Activated naive CD8-positive, alpha-beta T cell treated with anti-CD3 and anti-CD28 coated beads, Interleukin-2, amount 50 U/mL, for 24 hours (primary cell): Measurements from ENCODE around the gene TNFRSF21.

Source experiments
- ATAC-seq: fragments of 150-1000 bp; cut with Tn5 transposase; one replicate; pipeline ENCODE4 v1.10.0; 2021
- DNase-seq: peaks from one replicate; pipeline ENCODE4 v3.0.0; 2021
- H3K27ac Mint-ChIP-seq: one replicate; pipeline ENCODE4 v1.8.0; 2021; ENCODE audit warnings: mild to moderate bottlenecking, mixed read lengths
- H3K27me3 Mint-ChIP-seq: one replicate; pipeline ENCODE4 v1.8.0; 2021; ENCODE audit warnings: mixed read lengths
- H3K36me3 Mint-ChIP-seq: one replicate; pipeline ENCODE4 v1.8.0; 2021; ENCODE audit warnings: low read depth, mixed read lengths
- H3K4me1 Mint-ChIP-seq: one replicate; pipeline ENCODE4 v1.8.0; 2021; ENCODE audit warnings: mixed read lengths
- H3K4me3 Mint-ChIP-seq: one replicate; pipeline ENCODE4 v1.8.0; 2021; ENCODE audit warnings: mild to moderate bottlenecking, moderate library complexity, mixed read lengths
- H3K9me3 Mint-ChIP-seq: one replicate; pipeline ENCODE4 v1.8.0; 2021; ENCODE audit warnings: mixed read lengths

TNFRSF21 gene

DNA sequence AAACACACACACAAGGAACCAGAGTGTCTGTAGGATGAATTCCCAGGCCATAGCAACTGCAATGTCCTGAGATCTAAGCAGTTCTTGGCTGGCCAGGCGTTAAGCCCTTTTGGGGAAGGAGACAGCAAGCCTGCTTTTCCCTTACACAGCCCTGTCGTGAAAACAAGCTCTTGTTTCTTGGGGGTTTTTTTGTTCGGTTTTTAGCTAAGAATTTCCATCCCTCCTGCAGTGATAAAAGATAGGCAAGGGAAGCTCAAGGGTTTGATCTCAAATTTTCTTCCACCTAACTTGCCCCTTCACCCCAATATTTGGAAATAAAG is 1.5 kb downstream of the TNFRSF21 start:
- DNase-seq (no peak), ATAC-seq (no peak)
- Mint-ChIP-seq H3K4me3 (peak overlapping the region; percentile 72), H3K9me3 (no peaks in the 10 kb centered on the region), H3K4me1 (peaks cover 13% of the 10 kb centered on the region), H3K27ac (no peak overlapping the region), H3K36me3 (no peaks in the 10 kb centered on the region), H3K27me3 (peaks cover 50% of the 10 kb centered on the region)

DNA sequence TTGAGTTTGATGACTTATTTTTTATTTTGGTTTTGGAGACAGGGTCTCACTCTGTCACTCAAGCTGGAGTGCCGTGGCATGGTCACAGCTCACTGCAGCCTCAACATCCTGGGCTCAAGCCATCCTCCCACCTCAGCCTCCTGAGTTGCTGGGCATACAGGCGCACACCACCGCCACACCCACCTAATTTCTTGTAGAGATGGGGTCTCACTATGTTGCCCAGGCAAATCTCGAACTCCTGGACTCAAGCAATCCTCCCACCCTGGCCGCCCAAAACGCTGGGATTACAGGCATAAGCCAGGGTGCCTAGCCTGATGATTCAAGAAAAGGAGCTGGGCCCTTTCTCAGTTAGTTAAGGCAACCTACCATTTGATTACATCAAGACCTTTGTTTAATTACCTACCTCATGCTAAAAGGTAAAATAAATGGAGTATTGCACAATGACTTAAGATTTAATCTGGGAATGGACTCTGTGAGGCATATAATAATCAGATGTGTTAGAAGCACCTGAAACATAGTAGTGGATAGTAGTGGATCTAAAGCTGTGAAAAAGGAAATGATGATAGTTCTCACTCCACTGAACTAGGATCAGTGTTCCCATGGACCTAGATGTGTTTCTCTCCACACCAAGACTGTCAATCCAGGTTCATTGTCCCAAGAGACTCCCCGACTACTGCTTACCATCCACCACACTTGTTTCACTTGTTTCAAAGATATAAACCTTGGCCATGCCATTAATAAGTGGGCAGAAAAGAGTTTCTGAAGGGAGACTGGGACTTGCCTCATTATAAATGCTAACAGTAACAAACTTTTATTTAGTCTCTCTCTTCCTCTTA is 2.1 kb downstream of the TNFRSF21 start:
- Mint-ChIP-seq H3K4me3 (peak overlapping the region; percentile 72), H3K27ac (no peak overlapping the region), H3K36me3 (no peaks in the 10 kb centered on the region), H3K4me1 (peaks cover 13% of the 10 kb centered on the region), H3K27me3 (peaks cover 53% of the 10 kb centered on the region), H3K9me3 (no peaks in the 10 kb centered on the region)
- ATAC-seq, result no peak
- DNase-seq, result no peak

DNA sequence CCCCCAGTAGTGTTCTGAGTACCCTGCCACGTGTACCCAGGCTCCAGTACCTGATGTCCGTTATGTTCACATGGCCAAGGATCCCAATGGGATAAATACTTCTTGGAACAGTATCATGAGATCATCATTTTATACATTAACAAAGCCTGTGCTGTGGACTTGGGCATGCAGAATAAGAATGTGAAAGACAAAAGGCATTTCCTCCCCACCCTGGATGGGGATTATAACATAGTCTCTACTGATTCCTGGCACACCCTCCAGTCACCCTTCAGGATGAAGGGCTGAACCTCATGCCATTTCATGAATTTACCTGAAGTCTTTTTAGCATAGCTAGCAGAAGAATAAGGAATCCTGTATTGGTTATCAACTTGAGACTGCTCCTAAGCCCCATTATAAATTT is 2.8 kb downstream of the TNFRSF21 start:
- DNase-seq, result no peak
- Mint-ChIP-seq H3K27me3 (peaks cover 53% of the 10 kb centered on the region), H3K4me1 (peaks cover 13% of the 10 kb centered on the region), H3K36me3 (no peaks in the 10 kb centered on the region), H3K4me3 (no peak overlapping the region), H3K9me3 (no peaks in the 10 kb centered on the region), H3K27ac (no peak overlapping the region)
- ATAC-seq, result no peak

DNA sequence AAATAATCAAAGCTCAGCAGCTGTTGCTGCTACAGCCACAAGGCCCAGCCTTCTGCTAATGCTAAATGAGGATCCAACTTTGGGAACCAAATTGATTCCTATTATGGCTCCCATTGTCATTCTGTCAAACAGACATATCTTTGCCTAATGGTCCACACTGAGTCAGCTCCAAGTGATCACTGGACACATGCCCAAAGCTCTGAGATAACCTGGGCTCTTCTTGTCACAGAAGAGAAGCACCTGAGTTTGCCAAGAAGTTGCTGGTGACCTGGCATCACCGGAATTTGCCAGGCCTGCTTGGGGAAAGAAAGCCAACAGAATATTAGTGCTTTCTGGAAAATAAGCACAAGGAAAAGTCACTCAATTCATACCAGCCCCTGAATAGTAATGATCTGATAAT is 5.8 kb downstream of the TNFRSF21 start:
- H3K27ac Mint-ChIP-seq, result no peak overlapping the region
- H3K9me3 Mint-ChIP-seq, result no peaks in the 10 kb centered on the region
- H3K27me3 Mint-ChIP-seq, result peaks cover 43% of the 10 kb centered on the region
- DNase-seq, result no peak
- H3K4me1 Mint-ChIP-seq, result peaks cover 9% of the 10 kb centered on the region
- ATAC-seq, result no peak
- H3K4me3 Mint-ChIP-seq, result no peak overlapping the region
- H3K36me3 Mint-ChIP-seq, result no peaks in the 10 kb centered on the region

DNA sequence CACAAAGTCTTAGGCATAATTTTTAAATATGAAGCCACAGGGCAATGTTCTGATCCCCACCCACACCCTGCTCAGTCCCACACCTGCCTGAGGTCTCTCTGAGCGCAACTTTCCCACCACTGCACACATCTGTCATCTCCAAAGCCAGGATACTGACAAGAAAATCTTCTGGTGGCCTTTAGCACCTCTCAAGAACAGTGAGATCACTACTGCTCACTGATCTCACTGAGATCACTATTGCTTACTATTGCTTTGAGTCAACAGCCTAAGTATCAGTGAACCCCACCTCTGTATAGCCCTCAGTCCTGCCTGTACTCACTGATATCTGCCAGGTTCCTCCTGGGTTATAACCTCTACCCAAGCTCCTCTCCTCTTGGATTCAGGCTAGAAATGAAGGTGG is 6.4 kb downstream of the TNFRSF21 start:
- no peak overlapping the region for H3K4me3 Mint-ChIP-seq
- H3K36me3 Mint-ChIP-seq, result no peaks in the 10 kb centered on the region
- no peak overlapping the region for H3K27ac Mint-ChIP-seq
- H3K27me3 Mint-ChIP-seq, result peaks cover 42% of the 10 kb centered on the region
- peak; percentile 82 for ATAC-seq
- H3K4me1 Mint-ChIP-seq, result peaks cover 6% of the 10 kb centered on the region
- no peak for DNase-seq
- no peaks in the 10 kb centered on the region for H3K9me3 Mint-ChIP-seq

DNA sequence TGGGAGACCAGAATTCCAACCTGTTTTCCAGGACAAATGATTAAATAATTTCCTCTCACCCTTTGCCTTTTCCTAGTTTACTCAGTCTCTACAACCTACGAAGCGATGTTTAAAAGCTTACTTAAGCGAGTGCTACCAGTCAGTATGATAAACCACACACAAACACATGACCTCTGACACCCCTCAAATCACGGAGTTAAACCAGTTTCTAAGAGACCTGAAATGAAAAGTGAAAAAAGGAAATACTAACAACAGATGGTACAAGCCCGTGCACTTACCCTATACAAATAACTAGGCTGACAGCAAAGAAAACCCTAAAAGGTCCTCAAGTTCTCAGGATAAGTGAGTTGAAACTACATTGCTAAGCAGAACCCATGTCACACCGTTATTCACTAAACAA is 7.7 kb downstream of the TNFRSF21 start:
- no peak overlapping the region for H3K4me3 Mint-ChIP-seq
- H3K27me3 Mint-ChIP-seq, result peaks cover 29% of the 10 kb centered on the region
- no peaks in the 10 kb centered on the region for H3K9me3 Mint-ChIP-seq
- H3K27ac Mint-ChIP-seq, result no peak overlapping the region
- DNase-seq, result no peak
- no peaks in the 10 kb centered on the region for H3K4me1 Mint-ChIP-seq
- H3K36me3 Mint-ChIP-seq, result no peaks in the 10 kb centered on the region
- no peak for ATAC-seq

DNA sequence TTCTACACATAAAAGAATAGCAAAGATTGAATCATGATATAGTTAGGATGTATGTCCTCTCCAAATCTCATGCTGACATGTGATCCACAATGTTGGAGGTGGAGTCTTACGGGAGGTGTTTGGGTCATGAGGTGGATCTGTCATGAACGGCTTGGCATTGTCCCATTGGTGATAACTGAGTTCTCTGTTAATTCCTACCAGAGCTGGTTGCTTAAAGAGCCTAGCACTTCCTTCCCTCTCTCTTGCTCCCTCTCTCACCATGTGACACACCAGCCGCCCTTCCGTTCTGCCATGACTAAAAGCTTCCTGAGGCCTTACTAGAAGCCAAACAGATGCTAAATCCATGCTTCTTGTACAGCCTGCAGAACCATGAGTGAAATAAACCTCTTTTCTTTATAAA is 8.3 kb downstream of the TNFRSF21 start:
- DNase-seq (no peak), ATAC-seq (no peak)
- no peak overlapping the region for H3K27ac Mint-ChIP-seq
- H3K4me1 Mint-ChIP-seq, result no peaks in the 10 kb centered on the region
- H3K27me3 Mint-ChIP-seq, result peaks cover 23% of the 10 kb centered on the region
- H3K4me3 Mint-ChIP-seq, result no peak overlapping the region
- no peaks in the 10 kb centered on the region for H3K9me3 Mint-ChIP-seq
- no peaks in the 10 kb centered on the region for H3K36me3 Mint-ChIP-seq

DNA sequence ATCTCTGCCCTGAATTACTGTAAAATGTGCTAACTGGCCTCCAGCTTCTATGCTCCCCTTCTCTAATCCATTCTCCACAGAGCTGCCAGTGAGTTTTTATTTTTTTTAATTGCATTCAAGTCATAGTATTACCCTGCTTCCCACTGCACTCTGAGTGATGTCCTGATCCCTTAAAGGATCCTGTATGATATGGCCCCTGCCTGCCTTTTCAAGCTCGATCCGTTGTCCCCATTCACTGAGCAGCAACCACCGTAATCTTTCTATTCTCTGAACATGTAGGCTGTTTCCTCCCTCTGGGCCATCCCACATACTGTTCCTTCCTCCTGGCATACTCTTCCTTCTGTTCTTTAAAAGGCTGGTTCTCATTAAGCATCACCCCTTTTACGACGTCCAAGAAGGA is 9.3 kb downstream of the TNFRSF21 start:
- Mint-ChIP-seq H3K9me3 (no peaks in the 10 kb centered on the region), H3K27ac (no peak overlapping the region), H3K27me3 (peaks cover 15% of the 10 kb centered on the region), H3K36me3 (no peaks in the 10 kb centered on the region), H3K4me3 (no peak overlapping the region), H3K4me1 (no peaks in the 10 kb centered on the region)
- ATAC-seq, result no peak
- no peak for DNase-seq

DNA sequence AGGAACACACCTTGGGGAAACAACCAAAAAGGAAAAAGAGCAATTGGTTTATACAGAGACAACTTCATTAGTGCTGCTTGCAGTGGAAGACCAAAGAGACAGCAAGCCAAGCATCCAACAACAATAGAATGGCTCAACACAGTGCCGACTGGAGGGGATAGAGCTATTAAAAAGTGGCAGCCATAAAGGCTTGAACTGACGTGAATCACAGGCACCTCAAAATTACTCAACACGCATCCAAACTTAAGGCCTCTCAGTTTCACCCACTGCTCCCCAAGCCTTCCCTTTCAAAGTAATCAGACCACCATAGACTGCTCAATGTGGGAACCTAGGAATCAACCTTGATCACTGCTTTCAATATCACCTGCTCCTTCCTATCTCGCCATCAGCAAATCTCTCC is 9.7 kb downstream of the TNFRSF21 start:
- no peak for DNase-seq
- no peaks in the 10 kb centered on the region for H3K36me3 Mint-ChIP-seq
- H3K4me1 Mint-ChIP-seq, result no peaks in the 10 kb centered on the region
- no peak for ATAC-seq
- no peaks in the 10 kb centered on the region for H3K9me3 Mint-ChIP-seq
- no peak overlapping the region for H3K27ac Mint-ChIP-seq
- H3K27me3 Mint-ChIP-seq, result peaks cover 15% of the 10 kb centered on the region
- no peak overlapping the region for H3K4me3 Mint-ChIP-seq

DNA sequence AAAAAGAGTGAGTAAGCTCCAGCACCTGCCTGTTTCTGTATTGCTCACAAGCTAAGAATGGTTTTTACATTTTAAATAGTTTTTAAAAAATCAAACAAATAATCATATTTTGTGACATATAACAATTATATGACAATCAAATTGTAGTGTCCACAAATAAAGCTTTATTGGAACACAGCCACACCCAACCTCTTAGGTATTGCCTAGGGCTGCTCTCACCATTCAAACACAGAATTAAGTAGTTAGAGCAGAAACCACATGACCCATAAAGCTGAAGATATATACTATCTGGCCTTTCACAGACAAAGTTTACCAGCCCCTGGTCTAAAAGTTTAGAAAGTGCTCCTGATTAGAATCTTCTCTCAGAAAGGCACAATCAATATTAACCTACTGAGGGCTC is 11.2 kb downstream of the TNFRSF21 start:
- ATAC-seq, result no peak
- H3K36me3 Mint-ChIP-seq, result no peaks in the 10 kb centered on the region
- DNase-seq, result no peak
- H3K9me3 Mint-ChIP-seq, result no peaks in the 10 kb centered on the region
- peaks cover 10% of the 10 kb centered on the region for H3K27me3 Mint-ChIP-seq
- no peak overlapping the region for H3K4me3 Mint-ChIP-seq
- no peak overlapping the region for H3K27ac Mint-ChIP-seq
- H3K4me1 Mint-ChIP-seq, result no peaks in the 10 kb centered on the region

DNA sequence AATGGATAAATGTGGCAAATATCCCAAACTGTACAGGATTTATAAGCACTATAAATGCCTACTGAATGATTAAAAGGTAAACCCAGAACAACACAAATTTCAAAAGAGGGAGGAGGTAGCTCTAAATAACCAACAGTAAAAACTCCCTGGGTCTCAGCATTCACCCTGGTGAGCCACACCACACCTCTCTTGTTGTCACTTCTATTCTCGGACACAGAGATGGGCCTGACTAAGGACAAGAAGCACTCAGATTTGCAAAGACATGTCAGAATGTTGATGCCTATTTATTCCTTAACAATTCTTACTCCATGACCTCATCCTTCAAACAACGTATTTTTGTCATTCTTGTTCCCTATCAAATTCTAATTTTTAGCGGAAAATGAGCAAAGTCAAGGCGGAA is 14.7 kb downstream of the TNFRSF21 start:
- DNase-seq (no peak), ATAC-seq (no peak)
- Mint-ChIP-seq H3K27me3 (peaks cover 3% of the 10 kb centered on the region), H3K36me3 (no peaks in the 10 kb centered on the region), H3K4me3 (no peak overlapping the region), H3K27ac (no peak overlapping the region), H3K4me1 (no peaks in the 10 kb centered on the region), H3K9me3 (no peaks in the 10 kb centered on the region)

DNA sequence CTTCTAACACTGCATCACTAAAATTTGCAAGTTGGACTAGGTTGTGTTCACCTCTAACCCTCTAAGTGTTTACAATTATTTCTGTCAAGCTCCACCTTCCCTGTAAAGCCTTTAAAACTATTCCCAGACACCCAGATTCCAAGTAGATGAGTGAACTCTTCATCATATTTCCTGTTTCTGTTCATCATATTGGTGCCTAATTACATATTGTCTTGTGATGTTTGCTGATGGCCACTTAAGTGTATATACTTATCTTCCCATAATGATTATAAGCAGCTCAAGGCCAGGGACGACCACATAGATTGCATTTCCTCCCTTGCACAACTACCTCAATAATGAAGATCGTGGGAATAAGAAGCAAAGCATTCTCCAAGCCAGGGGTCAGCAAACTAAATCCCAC is 16.8 kb downstream of the TNFRSF21 start:
- ATAC-seq, result no peak
- no peak for DNase-seq
- H3K4me3 Mint-ChIP-seq, result no peak overlapping the region
- H3K27me3 Mint-ChIP-seq, result no peaks in the 10 kb centered on the region
- H3K9me3 Mint-ChIP-seq, result no peaks in the 10 kb centered on the region
- no peak overlapping the region for H3K27ac Mint-ChIP-seq
- no peaks in the 10 kb centered on the region for H3K36me3 Mint-ChIP-seq
- no peaks in the 10 kb centered on the region for H3K4me1 Mint-ChIP-seq

DNA sequence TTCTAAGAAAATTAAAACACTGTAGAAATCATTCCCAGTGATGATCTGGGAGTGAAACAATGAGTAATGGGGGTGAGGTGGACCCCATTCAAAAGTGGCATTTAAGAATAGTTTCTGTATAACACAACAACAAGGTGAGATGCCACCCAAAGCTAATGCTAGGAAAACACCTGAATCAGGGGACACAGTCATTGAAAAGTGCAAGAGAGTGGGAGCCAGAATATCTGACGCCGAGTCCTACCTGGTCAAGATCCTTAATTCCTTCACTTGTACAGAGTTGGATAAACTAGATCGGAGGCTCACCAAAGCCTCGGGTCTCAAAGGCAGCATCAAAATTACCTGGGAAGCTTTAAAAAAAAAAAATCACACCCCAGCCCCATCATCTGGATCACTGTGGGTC is 17.7 kb downstream of the TNFRSF21 start:
- Mint-ChIP-seq H3K36me3 (no peaks in the 10 kb centered on the region), H3K27me3 (no peaks in the 10 kb centered on the region), H3K4me3 (no peak overlapping the region), H3K4me1 (no peaks in the 10 kb centered on the region), H3K27ac (no peak overlapping the region), H3K9me3 (no peaks in the 10 kb centered on the region)
- no peak for ATAC-seq
- DNase-seq, result no peak

DNA sequence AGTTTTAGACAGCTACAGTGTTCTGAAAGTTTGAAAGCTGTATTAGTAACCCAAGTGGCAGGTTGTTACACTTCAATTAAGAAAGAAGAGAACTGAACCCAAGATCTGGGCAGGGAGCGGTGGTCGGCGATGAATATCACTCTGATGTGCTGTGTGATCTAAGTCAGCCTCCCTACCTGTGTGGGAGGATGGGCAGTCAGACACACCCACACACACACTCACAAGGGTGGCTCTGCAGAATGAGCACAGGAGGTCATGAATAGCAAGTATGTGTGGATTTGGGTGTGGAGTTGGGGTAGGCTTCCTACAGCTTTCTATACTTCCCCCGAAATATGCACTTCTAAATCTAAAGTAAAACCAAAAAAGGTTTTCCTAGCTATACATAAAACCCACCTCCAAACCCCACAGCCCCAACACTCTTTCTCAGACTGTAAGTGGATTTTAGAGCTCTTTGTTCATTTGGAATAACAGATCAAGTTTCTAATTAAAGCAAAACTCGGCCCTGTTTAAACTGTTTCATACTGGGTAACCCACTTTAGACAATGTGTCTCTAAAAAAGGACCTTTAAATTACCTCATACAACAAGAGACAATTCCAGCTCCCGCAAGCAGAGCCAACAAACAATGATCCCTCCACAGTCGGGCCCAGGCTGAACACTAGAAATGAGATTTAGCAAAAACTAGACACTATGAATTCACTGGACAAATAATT is 19.4 kb downstream of the TNFRSF21 start:
- Mint-ChIP-seq H3K9me3 (no peaks in the 10 kb centered on the region), H3K4me1 (no peaks in the 10 kb centered on the region), H3K27me3 (no peaks in the 10 kb centered on the region), H3K27ac (no peak overlapping the region), H3K4me3 (no peak overlapping the region), H3K36me3 (peaks cover 4% of the 10 kb centered on the region)
- ATAC-seq, result no peak
- DNase-seq, result no peak

DNA sequence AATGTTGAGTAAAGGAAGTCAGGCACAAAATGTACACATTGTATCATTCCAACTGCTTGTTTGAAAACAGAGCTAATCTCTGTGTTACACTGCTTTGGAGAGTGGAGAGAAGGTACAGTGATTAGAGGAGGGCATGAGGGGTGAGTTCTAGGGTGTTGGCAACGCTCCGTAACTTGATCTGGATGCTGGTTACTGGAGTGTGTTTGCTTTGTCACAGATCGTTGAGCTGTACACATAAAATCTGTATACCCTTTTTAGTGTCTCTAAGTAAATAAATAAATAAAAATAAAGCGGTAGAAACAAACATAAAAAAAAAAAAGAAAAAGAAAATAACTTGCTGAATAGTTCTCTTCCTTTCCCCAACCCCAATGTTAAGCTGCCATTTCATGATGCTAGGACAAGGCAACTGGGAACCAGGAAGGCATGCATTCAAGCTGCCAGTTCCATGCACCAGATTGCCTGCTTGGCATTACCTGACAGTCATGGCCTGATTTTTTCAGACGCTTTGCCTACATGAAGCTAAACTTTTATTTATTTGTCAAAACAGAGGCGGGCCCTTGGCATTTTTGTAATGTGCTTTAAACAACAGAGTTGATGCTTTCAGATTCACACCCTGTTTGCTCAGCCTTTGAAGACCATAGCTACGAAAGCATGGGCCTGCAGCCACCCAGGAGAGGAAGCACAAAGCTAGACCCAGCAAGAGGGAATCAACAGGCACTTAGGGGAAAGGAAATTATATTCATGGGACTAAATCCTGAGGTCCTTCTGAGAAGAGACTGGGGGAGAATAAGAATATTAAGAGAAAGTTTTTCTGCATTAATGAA is 21.2 kb downstream of the TNFRSF21 start:
- no peak overlapping the region for H3K4me3 Mint-ChIP-seq
- H3K36me3 Mint-ChIP-seq, result peaks cover 4% of the 10 kb centered on the region
- H3K27me3 Mint-ChIP-seq, result no peaks in the 10 kb centered on the region
- no peaks in the 10 kb centered on the region for H3K9me3 Mint-ChIP-seq
- ATAC-seq, result no peak
- DNase-seq, result no peak
- H3K27ac Mint-ChIP-seq, result no peak overlapping the region
- no peaks in the 10 kb centered on the region for H3K4me1 Mint-ChIP-seq
